ENCODE results near the gene TSKU.
"Not testable (repeated sequence)": the region's sequence is repeated elsewhere in the genome, so short reads cannot be mapped to it uniquely, and the experiment has no call there.

TSKU gene

DNA sequence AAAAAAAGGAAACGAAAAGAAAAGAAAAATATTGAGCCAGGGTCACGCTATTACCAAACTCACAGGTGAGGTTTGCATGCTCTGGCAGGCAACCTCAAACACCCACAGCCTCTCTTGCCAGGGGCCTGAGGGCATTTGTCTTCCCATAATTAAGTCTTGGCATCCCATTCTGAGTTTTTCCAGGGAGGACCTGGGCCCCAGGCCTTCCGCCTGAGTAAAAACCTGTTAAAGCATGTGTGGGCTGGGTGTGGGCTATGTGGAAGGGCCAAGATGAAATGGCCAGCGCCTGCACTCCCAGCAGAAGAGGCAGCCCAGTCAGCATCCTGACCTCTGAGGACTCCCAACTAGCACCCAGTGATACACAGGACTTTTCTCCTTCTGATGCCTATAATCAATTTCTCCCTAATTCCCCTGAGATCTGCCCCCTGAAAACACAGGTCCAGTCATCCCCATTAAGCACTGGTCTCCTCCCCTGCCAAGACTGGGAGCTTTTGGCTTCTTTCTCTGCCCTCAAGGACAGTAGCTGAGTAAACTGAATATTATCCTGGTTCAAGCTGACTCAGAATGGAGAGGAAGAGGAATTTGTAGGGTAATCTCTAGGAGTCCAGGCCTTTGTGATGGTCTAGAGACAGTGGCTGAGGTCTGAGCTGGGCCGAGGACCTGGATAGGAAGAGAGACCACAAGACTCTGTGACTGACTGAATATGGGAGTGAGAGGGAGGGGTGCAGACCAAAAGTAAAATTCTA is 42.0 kb downstream of the TSKU start:
- DNase-seq (ENCODE audit: low spot score), result no peak

DNA sequence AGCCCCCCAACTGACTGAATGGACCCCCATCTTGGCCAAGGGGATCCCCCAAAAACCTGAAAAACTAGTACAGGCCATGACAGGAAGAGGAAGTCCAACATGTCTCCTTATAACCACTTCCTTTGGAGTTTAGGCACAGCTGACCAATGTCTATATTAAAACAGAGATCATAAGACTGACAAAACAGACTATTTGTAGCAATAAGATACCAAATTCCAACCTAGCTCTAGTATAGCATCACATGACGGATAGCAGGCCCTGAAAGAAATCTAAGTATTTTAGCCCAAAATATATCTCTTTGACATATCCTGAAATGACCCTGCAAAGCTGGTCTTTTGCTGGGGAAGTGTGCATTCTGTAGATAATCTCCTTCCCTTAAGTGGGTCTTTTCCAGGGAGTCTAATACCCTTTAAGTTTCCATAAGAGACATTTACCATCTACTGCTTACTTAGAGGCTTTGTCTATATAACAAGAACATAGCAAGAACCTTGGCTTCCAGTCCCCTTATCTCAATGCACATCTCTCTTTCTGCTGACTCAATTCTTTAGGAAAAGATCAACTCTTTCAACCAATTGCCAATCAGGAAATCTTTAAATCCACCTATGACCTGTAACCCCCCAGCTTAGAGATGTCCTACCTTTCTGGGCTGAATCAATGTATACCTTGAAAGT is 42.7 kb downstream of the TSKU start:
- DNase-seq (ENCODE audit: low spot score), result no peak

- DNase-seq (ENCODE audit: low spot score), result not testable (repeated sequence)
These were observed 43.4 kb downstream of the TSKU start for GRCh38 chr11:76826508-76826907.

DNA sequence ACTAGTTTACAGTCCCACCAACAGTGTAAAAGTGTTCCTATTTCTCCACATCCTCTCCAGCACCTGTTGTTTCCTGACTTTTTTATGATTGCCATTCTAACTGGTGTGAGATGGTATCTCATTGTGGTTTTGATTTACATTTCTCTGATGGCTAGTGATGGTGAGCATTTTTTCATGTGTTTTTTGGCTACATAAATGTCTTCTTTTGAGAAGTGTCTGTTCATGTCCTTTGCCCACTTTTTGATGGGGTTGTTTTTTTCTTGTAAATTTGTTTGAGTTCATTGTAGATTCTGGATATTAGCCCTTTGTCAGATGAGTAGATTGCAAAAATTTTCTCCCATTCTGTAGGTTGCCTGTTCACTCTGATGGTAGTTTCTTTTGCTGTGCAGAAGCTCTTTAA is 43.8 kb downstream of the TSKU start:
- not testable (repeated sequence) for DNase-seq (ENCODE audit: low spot score)

DNA sequence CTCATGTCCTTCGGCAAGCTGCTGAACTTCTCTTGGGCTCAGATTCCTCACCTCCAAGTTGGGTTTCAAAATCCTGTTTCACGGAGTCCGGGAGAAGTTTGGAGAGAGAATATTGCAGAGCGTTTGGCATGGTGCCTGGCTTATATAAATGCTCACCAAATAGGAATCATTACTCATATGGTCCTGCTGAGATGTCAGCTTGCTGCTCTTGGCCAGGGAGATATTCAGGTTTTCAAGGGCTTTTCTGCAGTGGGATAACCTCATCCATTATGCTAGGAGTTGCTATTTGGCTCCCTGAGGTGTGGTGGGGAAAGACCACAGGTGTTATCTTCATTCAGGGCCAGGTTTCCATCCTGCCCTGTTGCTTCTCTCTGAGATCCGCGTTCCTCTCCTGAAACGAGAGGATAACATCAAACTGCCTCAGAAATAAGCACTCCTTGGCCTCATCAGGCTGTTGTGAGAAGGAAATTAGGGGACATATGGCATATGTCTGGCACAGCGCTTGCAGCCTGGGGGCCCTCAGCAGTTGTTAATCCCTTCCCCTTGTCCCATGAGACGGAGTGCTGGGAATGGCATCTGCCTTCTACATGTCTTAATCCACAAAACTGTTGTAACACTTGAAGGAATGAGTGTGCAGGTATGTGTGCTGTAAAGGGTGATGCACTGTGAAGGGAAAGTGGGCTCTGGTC is 47.6 kb downstream of the TSKU start:
- peak; percentile 34 for DNase-seq (ENCODE audit: low spot score)

DNA sequence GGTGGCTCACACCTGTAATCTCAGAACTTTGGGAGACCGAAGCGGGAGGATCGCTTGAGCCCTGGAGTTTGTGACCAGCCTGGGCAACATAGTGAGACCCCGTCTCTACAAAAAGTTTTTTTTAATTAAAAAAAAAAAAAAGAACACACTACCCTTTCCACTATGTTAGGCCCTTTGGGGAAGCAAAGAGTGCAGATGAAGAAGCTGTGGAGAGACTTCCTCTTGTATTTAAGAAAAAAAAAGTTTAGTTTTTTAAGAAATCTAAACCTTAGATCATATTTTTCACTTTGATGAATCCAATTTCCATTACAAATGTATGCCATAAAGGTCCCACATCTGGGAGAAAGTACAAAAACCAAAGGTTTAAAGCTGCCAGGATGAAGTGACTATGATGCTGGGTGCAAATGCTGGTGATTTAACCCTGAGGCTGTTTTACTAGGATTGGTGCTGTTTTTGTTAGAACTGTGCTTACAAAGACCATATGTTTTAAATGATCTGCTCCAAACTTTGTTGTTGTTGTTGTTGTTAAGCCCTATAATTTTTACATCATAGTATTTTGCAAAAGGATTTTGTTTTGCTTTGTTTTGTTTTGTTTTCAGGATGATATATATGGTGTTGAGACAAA is 48.6 kb downstream of the TSKU start:
- DNase-seq (ENCODE audit: low spot score), result no peak

- DNase-seq (ENCODE audit: low spot score), result no peak
These were observed 49.2 kb downstream of the TSKU start for GRCh38 chr11:76832361-76832760.

DNA sequence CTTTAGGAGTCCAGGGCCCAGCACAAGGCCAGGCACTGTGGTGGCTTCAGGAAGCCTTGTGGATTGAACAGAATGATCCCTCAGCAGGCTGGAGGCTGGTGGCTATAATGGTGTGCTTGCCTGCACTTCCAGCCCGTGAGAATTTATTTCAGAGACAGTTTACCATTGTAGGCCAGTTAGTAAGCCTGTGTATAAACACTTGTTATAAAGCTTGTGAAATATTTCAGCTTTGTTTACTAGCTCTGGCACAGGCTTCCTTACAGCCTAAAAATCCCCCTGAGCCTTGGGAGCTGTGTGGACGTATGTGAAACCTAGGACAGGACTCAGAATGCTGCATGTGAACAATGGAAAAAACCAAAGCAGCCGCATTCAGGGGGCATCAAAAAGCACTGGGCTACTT is 51.0 kb downstream of the TSKU start:
- no peak for DNase-seq (ENCODE audit: low spot score)

DNA sequence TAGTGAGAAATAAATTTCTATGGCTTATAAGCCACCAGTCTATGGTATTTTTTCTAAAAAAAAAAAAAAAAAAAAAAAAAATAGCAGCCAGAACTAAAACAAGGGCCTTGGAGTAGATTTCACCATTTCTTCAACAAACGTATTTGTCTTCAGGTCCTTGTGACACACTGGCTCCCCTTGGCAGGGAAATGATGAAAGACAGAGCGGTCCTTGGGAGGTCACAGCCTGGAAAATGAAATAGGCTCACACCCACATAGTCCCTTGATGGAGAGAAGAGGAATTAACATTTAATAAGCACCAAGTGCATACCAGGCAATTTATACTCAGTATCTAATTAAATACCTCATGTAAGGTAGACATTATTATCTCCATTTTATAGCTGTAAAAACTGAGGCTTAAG is 51.9 kb downstream of the TSKU start:
- DNase-seq (ENCODE audit: low spot score), result no peak

DNA sequence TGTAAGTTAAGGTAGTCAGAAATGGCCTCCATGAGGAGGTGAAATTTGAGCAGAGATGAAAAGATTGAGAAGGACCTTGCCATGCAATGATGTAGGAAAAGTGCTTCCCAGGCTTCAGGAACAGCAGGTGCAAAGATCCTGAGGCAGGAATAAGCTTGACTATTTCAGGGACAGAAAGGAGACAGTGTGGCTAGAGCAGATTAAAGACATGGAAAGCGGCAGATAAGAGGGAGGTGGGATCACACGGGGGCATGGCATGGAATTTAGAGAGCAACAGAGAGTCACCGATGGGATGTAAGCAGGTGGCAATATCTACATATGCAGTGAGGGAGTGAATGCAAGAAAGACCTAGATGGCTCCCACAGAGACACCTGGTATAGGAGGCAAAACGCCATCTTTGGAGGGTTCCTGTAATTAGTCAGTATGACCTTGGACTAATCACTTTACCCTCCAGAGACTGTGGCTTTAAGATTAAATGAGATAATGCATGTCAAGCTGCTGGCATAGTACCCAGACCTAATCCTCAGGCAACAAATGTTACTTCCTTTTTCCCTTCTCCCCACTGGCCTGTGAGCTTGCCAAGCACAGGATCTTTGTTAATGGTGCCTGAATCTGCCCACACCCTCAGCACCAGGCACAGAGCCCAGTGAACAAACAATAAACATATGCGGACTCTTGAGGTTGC is 52.9 kb downstream of the TSKU start:
- DNase-seq (ENCODE audit: low spot score), result no peak

DNA sequence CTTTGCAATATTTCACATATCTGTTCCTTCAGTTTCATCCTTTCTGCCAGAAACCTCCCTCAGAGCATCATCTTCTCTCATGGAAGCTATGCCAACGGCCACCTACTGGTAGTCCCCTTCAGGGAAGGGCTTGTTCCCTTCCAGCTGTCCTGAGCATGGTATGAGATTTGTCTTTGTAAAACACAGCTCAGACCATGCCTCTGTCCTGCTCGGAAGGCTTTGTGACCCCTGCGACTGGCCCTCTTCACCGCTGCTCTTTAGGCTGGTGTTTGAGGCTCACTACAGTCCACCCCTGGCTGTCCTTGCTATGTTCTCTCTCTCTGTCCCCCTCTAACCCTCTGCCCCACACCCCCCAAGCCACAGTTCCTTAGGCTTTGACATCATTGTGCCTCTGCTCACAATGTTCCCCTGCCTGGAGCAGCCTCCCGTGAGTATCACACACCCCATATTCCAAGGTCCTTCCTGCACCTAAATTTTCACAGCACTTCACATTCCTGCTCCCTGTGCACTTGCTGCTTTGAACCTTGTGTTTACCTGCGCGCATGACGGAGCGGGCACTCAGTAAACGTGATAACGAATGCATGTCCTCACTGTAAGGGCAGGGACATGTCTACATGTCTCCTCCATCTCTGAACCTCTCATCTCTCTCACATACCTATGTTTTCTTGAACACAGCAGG is 53.6 kb downstream of the TSKU start:
- no peak for DNase-seq (ENCODE audit: low spot score)

DNA sequence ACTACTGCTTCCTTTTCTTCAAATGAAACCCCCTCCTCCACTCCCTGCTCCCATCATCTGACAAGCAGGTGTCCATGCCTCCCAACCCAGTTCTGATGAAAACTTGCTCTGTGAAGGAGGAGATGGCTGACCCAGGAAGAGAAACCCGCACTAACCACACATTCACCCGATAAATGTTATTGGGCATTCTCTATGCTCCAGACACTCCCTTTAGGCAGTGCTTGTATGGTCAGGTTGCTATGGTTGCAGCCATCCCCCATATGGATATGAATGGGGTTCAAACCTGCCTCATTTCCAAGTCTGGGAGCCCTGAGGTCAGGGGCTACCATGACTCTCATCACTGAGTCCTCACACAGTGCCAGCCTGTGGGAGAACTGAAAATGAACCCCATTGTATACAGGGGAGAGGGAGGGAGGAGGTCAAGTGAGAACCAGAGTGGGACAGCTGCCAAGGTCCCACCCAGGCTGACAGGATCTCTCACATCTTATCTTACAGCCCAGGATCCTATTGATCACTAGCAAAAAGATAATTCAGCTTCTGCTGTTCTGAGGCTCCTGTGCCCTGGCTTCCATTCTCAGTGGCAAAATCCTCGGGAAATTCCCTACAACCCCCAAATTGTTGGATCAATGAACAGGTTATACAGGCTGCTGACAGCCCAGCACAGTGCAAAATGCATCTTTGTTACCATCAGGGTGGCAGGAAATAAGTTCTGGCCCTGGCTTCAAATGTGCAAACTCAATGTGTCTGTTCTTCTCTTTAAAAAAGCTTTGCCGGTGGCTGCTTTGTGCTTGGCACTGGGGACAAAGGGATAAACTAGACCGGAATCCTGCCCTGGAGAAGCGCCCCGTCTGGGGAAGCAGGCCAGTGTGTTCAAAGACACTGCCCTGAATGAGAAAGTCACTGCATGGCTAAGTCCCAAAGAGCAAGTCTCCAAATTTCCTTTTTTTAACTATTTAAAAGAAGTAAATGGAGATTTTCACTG is 54.8 kb downstream of the TSKU start:
- no peak for DNase-seq (ENCODE audit: low spot score)

GRCh38 chr11:76838678-76839068 is 55.5 kb downstream of the TSKU start:
- no peak for DNase-seq (ENCODE audit: low spot score)

DNA sequence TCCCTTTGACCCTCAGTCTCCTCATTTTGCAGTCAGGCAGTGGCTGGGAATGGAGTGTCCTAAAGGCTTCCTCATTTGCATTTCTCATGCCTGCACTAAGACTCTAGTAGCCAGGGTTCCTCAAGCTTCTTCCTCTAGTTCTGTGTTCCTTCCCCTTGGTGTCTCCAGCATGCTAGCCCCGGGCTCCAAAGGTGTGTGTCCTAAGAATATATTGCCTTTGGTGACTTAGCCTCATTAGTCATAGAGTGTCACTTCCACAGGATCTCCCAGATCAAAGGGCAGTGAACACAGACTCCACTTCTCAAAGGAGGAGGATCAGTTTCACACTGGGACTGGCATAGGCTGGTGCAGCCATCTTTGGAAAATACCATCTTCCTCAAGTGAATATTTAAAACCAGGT is 56.2 kb downstream of the TSKU start:
- DNase-seq (ENCODE audit: low spot score), result no peak

DNA sequence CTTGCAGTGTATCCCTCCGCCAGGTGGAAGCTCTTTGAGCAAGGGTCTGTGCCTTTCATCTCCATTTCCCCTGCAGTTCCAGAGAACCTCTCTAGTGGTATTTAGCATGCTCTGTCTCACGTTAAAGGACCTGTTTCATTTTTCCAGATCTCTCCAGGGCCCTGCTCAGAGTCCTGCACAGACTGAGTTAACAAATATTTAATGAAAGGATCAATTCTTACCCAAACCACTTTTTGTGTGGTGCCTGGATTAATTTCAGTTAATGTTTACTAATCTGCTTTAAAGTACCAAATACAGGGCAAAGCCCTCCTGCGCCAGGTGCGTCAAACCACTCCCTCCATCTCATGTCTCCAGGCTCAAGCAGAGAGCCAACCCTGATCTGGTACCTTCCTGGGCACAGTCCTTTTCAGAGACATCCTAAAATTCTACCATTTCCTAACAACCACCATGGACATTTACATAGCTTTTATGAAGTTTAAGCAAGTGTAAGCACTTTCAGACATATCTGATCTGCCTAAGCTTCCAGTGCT is 58.8 kb downstream of the TSKU start:
- DNase-seq (ENCODE audit: low spot score), result no peak

DNA sequence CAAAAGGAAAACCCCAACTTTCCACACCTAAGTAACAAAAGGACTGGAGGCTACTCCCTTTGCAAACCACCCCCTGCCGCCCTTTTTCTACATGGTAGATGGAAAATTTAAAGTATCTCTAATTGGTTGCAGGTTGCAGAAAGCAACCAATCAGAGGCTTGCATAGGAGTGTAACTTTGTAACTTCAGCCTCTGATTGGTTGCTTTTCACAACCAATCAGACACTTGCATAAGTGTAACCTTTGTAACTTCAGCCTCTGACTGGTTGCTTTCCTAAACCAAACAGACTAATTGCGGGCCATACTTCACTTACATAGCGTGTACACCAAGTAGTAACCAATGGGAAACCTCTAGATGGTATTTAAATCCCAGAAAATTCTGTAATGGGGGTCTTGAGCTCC is 60.8 kb downstream of the TSKU start:
- DNase-seq (ENCODE audit: low spot score), result no peak

DNA sequence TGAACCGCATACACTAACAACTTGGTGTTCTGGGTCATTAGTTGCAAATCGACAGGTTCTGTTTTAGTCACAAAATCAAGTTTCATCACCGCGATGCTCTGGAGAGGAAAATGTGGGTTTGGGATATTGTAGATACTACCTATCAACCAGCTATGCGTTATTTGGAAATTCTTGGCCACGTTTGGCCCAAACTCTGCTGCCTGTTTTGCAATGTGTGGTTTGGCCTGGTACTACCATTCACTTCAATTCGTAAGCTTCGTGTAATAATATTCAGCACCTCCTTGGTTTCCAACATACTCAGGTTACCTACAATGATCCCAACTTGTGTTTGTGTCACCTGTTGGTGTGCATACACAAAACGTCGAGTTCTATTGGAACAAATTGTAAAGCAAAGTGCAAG is 61.4 kb downstream of the TSKU start:
- no peak for DNase-seq (ENCODE audit: low spot score)

GRCh38 chr11:76845069-76845468 is 61.9 kb downstream of the TSKU start:
- DNase-seq (ENCODE audit: low spot score), result no peak

DNA sequence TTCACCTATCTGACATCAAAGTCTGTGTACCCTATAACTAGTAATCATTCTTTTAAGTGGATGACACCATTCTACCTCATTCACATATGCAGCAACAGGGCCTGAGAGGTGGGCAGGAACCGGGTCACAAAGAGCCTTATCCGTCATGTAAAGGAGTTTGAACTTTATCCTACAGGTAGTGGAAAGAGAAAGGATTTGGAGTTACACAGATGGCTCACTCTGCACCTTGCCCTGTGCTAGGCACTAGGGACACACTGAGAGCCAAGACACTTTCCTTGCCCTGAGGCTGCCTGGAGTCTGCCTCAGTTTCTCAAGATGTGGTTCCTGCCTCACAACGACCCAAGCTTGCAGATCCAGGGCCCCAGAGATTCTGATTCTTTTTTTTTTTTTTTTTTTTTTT is 63.3 kb downstream of the TSKU start:
- no peak for DNase-seq (ENCODE audit: low spot score)
